H1 (cell line): ENCODE results near the gene DCDC2C.

Experiments
- POLR2AphosphoS5 ChIP-seq: IDR thresholded peaks from 2 replicates; pipeline ENCODE4 v1.6.1; 2011; ENCODE audit warnings: low read depth, low read length
- SP1 ChIP-seq: IDR thresholded peaks from 2 replicates; pipeline ENCODE4 v1.6.1; 2011; ENCODE audit warnings: low read depth, low read length
- SUZ12 ChIP-seq: fragments of 200-600 bp; sonication (generic); IDR thresholded peaks from 2 replicates; pipeline ENCODE4 v1.6.1; 2012; ENCODE audit warnings: mild to moderate bottlenecking, inconsistent platforms, low read length, moderate library complexity, mixed read lengths
- TF ChIP-seq, protein P1 (sequence below), 3 experiments: IDR thresholded peaks; 1 replicate in 2 of 3; 2 replicates in 1 of 3; pipeline versions ENCODE4 v1.5.1 to v1.6.1; 2011; ENCODE audit warnings: low read length in 3 of 3, mild to moderate bottlenecking in 3 of 3, inconsistent platforms in 2 of 3, low read depth in 1 of 3, moderate library complexity in 1 of 3; ENCODE audit not compliant: insufficient read depth in 1 of 3; ENCODE audit errors: control extremely low read depth in 1 of 3
- TF ChIP-seq, protein P2 (sequence below): IDR thresholded peaks from 2 replicates; pipeline ENCODE4 v1.6.1; 2011; ENCODE audit warnings: low read depth, mild to moderate bottlenecking, low read length; ENCODE audit not compliant: insufficient read depth

DNA sequence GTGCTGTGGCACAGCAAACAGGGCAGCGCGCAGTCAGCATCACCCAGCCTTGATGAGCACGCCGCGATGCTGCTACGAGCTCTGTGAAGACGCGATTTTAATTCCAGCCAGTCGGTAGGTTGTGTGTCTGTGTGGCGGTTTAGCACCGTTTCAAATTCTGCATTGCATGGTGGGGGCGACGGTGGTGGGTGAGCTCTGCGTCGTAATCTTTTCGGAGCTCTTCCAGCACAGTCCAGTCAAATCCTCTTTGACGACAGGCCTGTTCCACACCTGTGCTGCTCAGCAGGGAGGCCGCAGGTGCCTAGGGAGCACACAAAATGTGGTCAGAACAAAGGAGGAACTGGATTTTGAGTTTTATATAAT is 36.8 kb upstream of the DCDC2C start:
- no peak for TF ChIP-seq POLR2AphosphoS5
- no peak for TF ChIP-seq SUZ12
- TF ChIP-seq, protein P1, sequence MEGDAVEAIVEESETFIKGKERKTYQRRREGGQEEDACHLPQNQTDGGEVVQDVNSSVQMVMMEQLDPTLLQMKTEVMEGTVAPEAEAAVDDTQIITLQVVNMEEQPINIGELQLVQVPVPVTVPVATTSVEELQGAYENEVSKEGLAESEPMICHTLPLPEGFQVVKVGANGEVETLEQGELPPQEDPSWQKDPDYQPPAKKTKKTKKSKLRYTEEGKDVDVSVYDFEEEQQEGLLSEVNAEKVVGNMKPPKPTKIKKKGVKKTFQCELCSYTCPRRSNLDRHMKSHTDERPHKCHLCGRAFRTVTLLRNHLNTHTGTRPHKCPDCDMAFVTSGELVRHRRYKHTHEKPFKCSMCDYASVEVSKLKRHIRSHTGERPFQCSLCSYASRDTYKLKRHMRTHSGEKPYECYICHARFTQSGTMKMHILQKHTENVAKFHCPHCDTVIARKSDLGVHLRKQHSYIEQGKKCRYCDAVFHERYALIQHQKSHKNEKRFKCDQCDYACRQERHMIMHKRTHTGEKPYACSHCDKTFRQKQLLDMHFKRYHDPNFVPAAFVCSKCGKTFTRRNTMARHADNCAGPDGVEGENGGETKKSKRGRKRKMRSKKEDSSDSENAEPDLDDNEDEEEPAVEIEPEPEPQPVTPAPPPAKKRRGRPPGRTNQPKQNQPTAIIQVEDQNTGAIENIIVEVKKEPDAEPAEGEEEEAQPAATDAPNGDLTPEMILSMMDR (IDR thresholded peaks at IDR 0.05; ENCODE audit: control extremely low read depth in 1 of 3, insufficient read depth in 1 of 3, low read depth in 1 of 3, low read length in 3 of 3), result no peak
- no peak for TF ChIP-seq SP1
- TF ChIP-seq, protein P2, sequence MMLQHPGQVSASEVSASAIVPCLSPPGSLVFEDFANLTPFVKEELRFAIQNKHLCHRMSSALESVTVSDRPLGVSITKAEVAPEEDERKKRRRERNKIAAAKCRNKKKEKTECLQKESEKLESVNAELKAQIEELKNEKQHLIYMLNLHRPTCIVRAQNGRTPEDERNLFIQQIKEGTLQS, result no peak
